H1 (cell line): ENCODE results near the gene STK11IP. TPM values are rescaled to one million over a fixed set of nuclear protein-coding genes. Genes with fewer than 3 reads are reported as not detected.
A peak's percentile ranks its signal among the peaks of the same experiment; 100 is the strongest.

Source experiments
- ASH2L ChIP-seq: fragments of 200-600, 300-600 bp; sonication (generic); IDR thresholded peaks from one replicate; pipeline ENCODE4 v1.7.1; 2017; ENCODE audit warnings: low read length
- CHD7 ChIP-seq: fragments of 300-600 bp; sonication (generic); IDR thresholded peaks from 2 replicates; pipeline ENCODE4 v1.7.1; 2012; ENCODE audit warnings: low read length, moderate library complexity, mild to moderate bottlenecking, inconsistent platforms; ENCODE audit not compliant: insufficient replicate concordance
- EGR1 ChIP-seq: IDR thresholded peaks from 2 replicates; pipeline ENCODE4 v1.6.1; 2011; ENCODE audit warnings: low read depth, low read length, borderline replicate concordance
- GABPA ChIP-seq: IDR thresholded peaks from 2 replicates; pipeline ENCODE4 v1.6.1; 2011; ENCODE audit warnings: mild to moderate bottlenecking, low read length, moderate library complexity, borderline replicate concordance; ENCODE audit not compliant: insufficient read depth
- NANOG ChIP-seq: IDR thresholded peaks from 2 replicates; pipeline ENCODE4 v1.6.1; 2011; ENCODE audit warnings: low read length, low read depth, mild to moderate bottlenecking, inconsistent platforms; ENCODE audit not compliant: insufficient read depth, poor library complexity, severe bottlenecking
- RBBP5 ChIP-seq: IDR thresholded peaks from 2 replicates; pipeline ENCODE4 v1.7.1; 2012; ENCODE audit warnings: low read depth, mild to moderate bottlenecking, inconsistent platforms, low read length, moderate library complexity, borderline replicate concordance
- SIN3A ChIP-seq, 2 experiments: IDR thresholded peaks in 1 of 2; conservative IDR thresholded peaks in 1 of 2; 2 replicates each; pipeline ENCODE4 v1.6.1; 2011 to 2012; ENCODE audit warnings: low read length in 2 of 2, improper control_type of control experiment in 1 of 2, low read depth in 1 of 2, mild to moderate bottlenecking in 1 of 2
- SRF ChIP-seq: IDR thresholded peaks from 2 replicates; pipeline ENCODE4 v1.6.1; 2011; ENCODE audit warnings: mild to moderate bottlenecking, low read depth, low read length, moderate library complexity
- YY1 ChIP-seq: IDR thresholded peaks from 2 replicates; pipeline ENCODE4 v1.6.1; 2011; ENCODE audit warnings: low read depth, mild to moderate bottlenecking, low read length
- polyA plus RNA-seq, 7 experiments: library from polyadenylated mRNA; depleted of rRNA in 3 of 7; stranded (reverse) in 5 of 7; unstranded in 2 of 7; fragments of >200 nt in 5 of 7; fragments of 200-250 nt in 2 of 7; gene quantifications; 1 replicate in 5 of 7; 2 replicates in 1 of 7; 4 replicates in 1 of 7; pipeline versions ENCODE4 v1.2.1 to v1.2.3, GENCODE V29; 2011 to 2013; ENCODE audit warnings: missing spikeins in 2 of 7, mixed read lengths in 2 of 7
- total RNA-seq: library from RNA; stranded (reverse); fragmentation: NEBNext Ultra II Directional; extraction: Animal tissue kit (Norgen Biotek cat#: 25700); gene quantifications from 2 replicates; pipeline ENCODE4 v1.2.1, GENCODE V29; 2021

The STK11IP gene
- total and polyA plus RNA-seq, 2 of the 8 experiments (the other 6 are each of a cell fraction or from before 2014, with no cell fraction given): 18.5 to 29.6 TPM

- TF ChIP-seq CHD7 (no peak), SIN3A (conservative IDR thresholded peaks at IDR 0.05 in 1 of 2, IDR thresholded peaks at IDR 0.05 in 1 of 2; ENCODE audit: low read depth in 1 of 2, low read length in 2 of 2) (peak; percentile 93 to 99), NANOG (no peak), YY1 (peak; percentile 10; the same call in 1 of the 2 replicates), EGR1 (peak; percentile 88), SRF (no peak), GABPA (peak; percentile 87), RBBP5 (0 out of 2 replicates have a peak, but pooled peaks have one; percentile 17), ASH2L (peak; percentile 59)
These were observed at the start of gene STK11IP (continued) for GRCh38 chr2:219597552-219598307.
